Esophagus squamous epithelium (tissue), 4 donors: Measurements from ENCODE around the gene ZNF674.

Source experiments
- CTCF ChIP-seq, 6 experiments: fragments of 450-650 bp in 4 of 6; fragments of 200-600 bp in 2 of 6; sonication (generic) in 2 of 6; IDR thresholded peaks; one replicate each; pipeline ENCODE4 v1.5.1; 2016 to 2019; ENCODE audit warnings: antibody characterized with exemption in 6 of 6, mild to moderate bottlenecking in 4 of 6, moderate library complexity in 4 of 6
- POLR2A ChIP-seq, 4 donors: fragments of 450-650 bp; IDR thresholded peaks; one replicate each; pipeline ENCODE4 v1.6.1; 2017; ENCODE audit warnings: antibody characterized with exemption in 4 of 4, mild to moderate bottlenecking in 4 of 4, moderate library complexity in 3 of 4

DNA sequence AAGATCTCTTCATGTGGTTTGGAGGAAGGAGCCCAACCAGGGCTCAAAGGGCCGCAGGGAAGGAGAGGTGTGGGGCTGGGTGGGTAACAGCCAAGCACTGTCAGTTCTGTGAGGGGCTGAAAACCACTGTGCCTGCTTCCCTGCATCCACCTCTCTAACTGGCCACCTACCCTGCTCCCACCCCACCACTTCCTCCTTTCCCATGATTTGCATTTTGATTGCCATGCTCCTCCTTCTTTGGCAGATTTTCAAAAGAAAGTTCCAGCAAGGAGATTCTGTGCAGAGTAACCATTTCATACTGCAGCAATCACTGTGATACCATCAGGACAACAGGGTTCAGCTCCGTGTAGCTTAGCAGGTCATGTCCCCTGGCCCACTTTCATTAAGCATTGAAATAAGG lies 1.8 kb downstream of the ZNF674 start:
- TF ChIP-seq CTCF (IDR thresholded peaks at IDR 0.05) (no peak), POLR2A (IDR thresholded peaks at IDR 0.05) (no peak)
